NCI-H2081 (cell line): Measurements from ENCODE around the gene MIP.
"Not testable (repeated sequence)": the region's sequence is repeated elsewhere in the genome, so short reads cannot be mapped to it uniquely, and the experiment has no call there.

Experiments used
- DNase-seq, 2 experiments: peaks; one replicate each; lab custom pipeline; 2025; lab: John Stamatoyannopoulos, UW

Gene MIP

DNA sequence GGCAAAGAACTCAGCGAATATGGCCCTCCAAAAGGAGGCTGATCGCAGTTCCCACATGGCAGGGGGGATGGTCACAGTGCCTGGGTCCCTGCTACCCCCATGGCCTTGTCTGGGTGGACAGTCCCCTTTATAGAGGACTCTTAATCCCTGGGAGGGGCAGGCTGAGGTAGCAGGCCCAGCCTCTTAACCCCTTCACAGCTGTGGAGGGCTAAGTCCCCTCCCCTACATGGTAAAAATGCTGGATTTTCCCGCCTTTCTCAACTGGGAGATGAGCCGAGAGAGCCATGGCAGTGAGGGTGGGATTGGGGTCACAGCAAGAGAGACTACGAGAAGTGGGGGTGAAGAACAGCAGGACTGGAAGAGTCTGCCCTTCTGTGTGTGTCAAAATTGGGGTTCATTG lies at the start of gene MIP:
MIP (minus strand) TSS at position 101 of the 400 bp plus-strand sequence; CDS start at position 57, 44 bp downstream.
- no peak for DNase-seq

DNA sequence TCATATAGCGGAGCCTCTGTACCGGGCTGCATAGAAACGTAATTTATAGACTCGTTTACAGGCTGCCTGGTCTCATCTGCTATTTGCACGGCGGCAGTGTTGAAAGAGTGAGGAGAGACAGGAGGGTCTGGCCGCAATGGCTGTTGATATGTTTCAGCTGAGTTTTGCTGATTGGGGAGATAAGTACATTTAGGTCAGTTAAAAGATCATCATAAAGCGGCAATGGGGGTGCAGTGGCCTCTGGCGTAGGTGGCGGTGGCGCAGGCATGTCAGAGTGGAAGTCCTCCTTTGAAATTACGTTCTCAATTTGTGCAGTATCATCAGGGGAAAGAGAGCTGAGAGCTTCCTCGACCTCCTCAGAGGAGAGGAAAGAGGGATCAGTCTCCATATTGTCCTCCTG lies 45.4 kb upstream of the MIP start:
- not testable (repeated sequence) for DNase-seq

DNA sequence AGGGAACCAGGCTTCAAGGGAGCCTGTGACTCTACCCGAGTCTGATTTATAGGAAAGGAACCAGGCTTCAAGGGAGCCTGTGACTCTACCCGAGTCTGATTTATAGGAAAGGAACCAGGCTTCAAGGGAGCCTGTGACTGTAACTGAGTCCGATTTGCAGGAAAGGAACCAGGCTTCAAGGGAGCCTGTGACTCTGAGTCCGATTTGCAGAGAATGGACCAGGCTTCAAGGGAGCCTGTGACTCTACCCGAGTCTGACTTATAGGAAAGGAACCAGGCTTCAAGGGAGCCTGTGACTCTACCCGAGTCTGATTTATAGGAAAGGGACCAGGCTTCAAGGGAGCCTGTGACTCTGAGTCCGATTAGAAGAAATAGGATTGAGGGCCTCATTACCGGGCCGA lies 45.0 kb upstream of the MIP start:
- not testable (repeated sequence) for DNase-seq

DNA sequence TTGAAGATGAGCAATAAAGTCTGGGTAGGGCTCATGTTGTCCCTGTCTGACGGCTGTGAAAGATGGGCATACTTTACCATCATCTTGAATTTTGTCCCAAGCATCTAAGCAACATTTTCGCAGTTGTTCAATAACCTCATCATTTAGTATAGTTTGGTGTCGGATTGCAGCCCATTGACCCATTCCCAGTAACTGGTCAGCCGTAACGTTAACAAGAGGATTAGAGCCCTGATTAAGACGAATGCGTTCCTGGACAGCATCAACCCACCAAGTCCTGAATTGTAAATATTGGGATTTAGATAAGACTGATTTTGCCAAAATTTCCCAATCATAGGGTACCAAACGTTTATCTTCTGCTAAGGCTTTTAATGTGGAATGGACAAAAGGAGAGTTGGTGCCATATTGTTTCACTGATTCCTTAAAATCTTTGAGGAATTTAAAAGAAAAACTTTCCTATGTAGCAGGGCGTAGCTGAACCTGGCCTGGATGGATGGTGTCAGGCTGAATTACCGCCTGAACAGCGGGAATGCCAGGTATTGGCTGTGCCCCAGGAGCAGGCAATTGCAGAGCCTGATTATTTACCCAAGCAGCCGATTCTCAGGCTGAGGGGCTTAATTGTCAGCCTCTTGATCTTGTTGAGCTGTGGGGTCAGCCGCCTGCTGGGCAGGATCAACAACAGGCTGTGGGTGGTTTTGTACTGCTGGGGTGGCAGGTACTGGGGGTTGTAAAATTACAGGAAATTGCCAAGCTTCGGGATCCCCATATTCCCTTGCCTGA lies 43.9 kb upstream of the MIP start:
- peak; percentile 54 to 84 for DNase-seq

DNA sequence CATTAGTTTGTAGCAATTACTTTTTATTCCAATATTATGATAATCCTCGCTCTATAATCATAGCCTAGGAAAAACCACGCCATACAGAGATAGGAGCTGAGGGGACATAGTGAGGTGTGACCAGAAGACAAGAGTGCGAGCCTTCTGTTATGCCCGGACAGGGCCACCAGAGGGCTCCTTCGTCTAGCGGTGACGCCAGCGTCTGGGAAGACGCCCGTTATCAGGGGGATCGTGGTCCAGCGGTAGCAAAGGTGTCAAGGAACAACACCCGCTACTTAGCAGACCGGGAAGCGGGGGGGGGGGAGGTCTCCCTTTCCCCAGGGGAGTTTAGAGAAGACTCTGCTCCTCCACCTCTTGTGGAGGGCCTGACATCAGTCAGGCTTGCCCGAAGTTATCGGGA lies 42.2 kb upstream of the MIP start:
- peak in 1 of 2 experiments; percentile 27 for DNase-seq

DNA sequence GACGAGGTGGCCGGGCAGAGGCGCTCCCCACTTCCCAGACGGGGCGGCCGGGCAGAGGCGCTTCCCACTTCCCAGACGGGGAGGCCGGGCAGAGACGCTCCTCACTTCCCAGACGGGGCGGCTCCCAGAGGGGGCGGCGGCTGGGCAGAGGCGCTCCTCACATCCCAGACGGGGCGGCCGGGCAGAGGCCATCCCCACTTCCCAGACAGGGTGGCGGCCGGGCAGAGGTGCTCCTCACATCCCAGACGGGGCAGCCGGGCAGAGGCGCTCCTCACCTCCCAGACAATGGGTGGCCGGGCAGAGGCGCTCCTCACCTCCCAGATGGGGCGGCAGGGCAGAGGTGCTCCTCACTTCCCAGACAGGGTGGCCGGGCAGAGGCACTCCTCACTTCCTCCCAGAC lies 40.0 kb upstream of the MIP start:
- DNase-seq: not testable (repeated sequence)

DNA sequence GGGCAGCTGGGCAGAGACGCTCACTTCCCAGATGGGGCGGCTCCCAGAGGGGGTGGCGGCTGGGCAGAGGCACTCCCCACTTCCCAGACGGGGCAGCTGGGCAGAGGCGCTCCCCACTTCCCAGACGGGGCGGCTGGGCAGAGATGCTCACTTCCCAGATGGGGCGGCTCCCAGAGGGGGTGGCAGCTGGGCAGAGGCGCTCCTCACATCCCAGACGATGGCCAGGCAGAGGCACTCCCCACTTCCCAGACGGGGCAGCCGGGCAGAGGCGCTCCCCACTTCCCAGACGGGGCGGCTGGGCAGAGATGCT lies 39.6 kb upstream of the MIP start:
- DNase-seq: not testable (repeated sequence)

DNA sequence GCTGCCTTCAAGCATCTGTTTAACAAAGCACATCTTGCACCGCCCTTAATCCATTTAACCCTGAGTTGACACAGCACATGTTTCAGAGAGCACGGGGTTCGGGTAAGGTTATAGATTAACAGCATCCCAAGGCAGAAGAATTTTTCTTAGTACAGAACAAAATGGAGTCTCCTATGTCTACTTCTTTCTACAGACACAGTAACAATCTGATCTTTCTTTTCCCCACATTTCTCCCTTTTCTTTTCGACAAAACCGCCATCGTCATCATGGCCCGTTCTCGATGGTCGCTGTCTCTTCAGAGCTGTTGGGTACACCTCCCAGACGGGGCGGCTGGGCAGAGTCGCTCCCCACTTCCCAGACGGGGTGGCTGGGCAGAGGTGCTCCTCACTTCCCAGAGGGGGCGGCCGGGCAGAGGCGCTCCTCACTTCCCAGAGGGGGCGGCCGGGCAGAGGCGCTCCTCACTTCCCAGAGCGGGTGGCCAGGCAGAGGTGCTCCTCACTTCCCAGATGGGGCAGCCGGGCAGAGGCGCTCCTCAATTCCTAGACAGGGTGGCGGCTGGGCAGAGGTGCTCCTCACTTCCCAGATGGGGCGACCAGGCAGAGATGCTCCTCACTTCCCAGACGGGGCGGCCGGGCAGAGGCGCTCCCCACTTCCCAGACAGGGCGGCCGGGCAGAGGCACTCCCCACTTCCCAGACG lies 39.1 kb upstream of the MIP start:
- not testable (repeated sequence) for DNase-seq

DNA sequence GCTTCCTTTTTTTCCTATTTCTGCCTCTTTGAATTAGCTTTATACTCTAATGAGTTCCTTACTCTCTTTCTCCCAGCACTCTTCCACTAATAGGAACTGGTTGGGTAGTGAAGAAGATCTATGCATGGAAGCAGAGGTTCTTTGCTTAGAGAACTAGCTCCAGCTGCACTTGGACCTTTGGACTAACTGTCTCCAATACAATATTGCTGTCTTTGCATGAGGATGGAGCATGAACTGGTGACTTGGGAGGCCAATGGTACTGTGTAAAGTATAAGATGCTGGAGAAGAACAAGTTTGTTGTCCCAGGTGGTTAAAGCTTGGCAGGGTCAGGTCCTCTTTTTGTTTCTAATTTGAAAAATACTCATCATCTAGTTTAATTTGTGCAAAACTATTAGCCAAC lies 35.9 kb upstream of the MIP start:
- no peak for DNase-seq

DNA sequence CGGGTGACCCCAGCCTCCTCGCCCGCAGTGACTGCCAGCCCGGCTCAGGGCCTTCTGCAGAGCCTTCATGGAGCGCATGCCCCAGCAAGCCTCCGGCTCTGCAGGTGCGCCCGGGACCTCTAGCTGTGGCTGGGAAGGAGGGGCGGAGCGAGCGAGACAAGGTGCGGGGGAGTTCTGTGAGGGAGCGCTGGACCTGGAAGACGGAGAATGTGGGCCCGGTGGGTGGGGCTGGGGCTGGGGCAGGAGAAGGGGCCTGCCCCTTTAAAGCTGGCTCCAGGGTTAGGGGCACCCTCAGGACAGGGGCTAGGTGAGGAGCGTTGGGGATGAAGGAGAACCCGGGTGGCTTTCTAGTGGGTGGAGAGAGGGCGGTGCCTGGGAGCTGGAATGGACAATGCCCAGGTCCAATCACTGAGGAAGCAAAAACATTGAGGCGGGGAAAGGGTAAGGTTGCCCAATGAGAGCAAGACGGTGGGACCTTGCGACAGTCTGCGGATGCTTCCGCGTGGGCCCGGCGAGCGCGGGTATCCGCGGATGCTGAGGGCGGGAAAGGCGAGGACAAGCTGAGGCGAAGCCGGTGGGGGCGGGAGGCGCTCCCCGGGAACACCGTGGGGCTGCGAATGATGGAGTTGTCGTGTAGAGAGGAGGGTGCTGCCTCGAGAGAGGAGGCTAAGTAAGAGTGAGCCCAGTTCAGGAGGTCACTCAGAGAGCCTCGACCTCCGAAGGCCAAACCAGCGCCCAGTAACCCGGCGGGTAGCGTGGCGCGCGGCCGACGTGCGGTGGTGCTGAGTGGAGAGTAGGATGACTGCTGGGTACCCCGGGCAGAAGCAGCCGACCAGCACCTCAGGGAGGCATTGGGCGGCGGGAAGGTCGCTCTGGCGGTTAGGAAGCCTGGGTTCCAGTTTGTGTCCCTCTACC lies 33.8 kb upstream of the MIP start, which contains the start of gene GLS2:
GLS2 (minus strand) TSS at position 121 of the 915 bp plus-strand sequence; CDS start at position 78, 43 bp downstream.
- DNase-seq: peak; percentile 85 to 91

DNA sequence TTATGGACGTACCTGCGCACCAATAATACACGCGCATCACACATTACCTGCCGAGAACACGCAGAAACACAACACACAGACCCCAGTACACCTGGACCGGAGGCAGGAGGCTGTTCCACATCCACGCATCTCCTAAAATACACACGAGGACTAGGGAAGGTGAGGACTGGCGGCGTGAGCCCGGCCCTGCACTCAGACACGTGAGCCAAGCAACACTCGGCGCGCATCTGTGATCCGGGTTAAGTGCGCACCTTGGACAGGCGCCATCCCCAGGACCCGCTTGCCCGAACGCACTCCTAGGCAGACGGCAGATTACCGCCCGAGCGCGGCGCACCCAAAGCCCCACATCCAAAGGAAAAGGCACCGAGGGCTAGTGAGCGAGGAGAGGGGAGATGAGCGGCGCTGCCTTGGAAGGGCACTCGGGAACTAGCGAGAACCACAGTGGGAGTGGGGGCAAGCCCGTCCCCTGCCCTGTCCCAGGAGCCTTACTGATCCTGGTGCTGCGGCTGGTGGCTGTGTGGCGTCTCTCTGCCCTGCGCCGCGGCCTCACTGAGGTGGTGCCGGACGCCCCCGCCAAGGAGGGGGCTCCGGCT lies 33.1 kb upstream of the MIP start:
- DNase-seq: peak; percentile 56 to 72

DNA sequence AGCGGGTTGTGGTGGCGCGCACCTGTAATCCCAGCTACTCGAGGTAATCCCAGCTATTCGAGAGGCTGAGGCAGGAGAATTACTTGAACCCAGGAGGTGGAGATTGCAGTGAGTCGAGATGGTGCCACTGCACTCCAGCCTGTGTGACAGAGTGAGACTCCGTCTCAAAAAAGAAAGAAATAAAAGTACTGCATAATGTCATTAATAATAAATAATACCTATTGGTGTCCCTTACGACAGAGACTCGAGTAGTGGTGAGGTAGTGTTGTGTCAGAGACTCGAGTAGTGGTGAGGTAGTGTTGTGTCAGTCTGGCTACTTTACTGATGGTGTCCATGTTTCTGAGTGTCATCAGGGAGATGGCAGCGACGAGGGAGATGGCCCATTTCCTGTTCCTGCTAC lies 32.2 kb upstream of the MIP start:
- DNase-seq: no peak

DNA sequence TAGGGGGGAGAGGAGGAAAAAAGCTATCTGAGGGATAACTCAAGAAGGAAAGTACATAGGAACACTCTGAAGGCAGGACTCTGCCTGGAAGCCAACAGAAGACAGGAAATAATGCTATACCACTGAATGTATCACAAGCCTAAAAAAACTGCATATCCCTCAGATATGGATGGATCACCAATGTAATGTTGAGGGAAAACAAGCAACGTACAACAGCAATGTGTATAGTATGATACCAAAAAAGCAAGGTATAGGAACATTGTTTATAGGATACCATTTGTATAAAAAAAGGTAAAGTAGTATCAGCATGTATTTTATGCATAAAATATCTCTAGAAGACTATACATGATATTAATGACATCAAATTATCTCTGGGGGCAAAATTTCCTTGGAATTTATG lies 30.1 kb upstream of the MIP start:
- DNase-seq: no peak

DNA sequence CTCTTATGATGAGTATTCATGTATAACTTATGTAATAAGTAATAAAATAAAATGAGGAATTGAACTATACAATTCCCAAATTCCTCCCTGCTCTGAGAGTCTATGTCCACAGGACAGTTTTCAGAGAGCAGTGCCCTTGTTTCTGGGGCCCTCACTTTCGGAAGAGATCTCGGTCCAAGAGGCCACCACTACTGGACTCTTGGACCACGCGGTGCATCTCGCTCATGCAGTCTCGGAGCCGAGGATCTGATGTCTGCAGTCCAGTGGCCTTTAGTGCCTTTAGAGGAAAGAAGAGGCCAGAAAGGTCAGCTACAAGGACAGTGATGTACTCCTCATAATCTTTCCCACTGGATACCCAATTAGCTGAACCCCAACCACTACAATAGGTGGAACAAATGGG lies 25.2 kb upstream of the MIP start:
- no peak for DNase-seq

DNA sequence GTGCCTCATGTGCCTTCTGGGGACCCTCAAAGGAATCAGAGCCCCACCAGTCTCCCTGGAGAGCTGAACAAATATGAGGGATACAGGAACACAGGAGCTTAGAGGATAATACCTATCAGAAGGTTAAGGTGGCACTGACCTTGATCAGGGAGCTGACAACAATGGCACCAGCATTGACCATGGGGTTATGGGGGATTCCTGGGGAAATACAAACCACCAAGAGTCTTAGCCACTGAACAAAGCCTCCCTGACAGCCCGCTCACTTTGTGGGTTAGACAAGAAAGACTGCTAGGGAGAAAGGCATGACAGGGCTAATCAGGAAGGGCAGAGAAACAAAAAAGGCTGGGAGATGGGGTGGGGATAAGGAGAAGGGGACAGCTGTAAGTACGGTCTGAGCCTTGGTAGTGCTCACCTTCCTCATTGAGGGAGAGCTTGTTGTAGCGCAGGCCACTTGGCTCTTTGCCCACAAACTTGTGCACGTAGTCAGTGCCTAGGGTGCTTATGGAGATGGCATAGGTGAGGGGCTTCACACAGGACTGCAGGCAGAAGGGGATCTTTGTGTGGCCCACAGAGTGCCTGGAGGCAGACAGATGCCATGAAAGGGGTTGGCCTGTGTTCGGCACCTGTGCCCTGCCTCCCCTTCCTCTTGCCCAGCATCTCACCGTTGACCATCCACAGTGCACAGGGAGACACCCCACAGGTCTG lies 23.2 kb upstream of the MIP start:
- no peak for DNase-seq

DNA sequence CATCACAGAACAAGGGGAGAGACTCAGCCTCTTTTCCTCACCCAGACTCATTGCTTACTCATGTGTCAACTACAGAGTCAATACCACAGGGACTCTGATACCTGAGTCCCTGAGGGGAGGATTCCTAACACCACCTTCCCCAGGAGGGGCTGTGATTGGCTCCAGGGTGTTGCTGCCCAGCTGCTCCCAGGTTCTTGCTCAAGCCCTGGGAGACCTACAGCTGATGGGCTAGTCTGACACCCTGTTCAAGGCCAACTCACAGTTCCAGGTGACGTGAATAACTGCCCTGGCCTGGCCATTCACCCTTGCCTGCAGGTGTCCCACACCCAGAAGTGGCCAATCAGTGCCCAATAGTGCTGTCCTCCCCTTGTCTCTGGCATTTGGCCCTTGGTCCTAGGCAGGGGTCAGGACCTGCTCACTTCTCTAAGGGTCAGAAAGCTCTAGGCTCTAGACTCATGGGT lies 22.5 kb upstream of the MIP start:
- no peak for DNase-seq

DNA sequence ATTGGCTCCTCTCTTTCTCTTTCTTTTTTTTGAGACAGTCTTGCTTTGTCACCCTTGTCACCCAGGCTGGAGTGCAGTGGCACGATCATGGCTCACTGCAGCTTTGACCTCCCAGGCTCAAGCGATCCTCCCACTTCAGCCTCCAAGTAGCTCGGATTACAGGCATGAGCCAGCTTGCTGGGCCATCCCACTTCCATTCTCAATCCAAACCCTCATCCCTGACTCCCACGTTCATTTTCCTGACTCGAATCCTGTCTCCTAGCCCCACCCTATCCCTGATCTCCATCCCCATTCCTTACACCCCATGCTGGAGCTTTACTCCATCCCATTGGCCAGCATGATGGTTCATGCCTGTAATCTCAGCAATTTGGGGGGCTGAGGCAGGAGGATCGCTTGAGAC lies 21.7 kb upstream of the MIP start:
- no peak for DNase-seq

DNA sequence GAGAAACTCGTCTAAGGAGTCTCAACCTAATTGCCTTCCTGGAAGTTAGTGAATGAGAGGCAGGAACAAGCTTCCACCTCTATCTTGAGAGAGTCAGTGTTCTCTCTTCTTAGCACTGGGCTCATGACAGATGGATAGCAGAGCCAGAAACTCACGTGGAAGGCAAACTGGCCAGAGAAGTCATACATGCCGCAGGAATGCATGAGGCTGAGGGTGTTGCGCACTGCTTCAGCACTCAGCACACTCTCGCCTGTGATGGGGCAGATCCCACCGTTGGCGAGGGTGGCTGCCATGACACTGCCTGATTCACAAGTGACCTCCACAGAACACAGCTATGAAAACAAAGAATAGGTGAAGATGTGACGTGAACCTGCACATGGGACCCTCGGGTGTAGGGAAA lies 19.9 kb upstream of the MIP start:
- DNase-seq: no peak

DNA sequence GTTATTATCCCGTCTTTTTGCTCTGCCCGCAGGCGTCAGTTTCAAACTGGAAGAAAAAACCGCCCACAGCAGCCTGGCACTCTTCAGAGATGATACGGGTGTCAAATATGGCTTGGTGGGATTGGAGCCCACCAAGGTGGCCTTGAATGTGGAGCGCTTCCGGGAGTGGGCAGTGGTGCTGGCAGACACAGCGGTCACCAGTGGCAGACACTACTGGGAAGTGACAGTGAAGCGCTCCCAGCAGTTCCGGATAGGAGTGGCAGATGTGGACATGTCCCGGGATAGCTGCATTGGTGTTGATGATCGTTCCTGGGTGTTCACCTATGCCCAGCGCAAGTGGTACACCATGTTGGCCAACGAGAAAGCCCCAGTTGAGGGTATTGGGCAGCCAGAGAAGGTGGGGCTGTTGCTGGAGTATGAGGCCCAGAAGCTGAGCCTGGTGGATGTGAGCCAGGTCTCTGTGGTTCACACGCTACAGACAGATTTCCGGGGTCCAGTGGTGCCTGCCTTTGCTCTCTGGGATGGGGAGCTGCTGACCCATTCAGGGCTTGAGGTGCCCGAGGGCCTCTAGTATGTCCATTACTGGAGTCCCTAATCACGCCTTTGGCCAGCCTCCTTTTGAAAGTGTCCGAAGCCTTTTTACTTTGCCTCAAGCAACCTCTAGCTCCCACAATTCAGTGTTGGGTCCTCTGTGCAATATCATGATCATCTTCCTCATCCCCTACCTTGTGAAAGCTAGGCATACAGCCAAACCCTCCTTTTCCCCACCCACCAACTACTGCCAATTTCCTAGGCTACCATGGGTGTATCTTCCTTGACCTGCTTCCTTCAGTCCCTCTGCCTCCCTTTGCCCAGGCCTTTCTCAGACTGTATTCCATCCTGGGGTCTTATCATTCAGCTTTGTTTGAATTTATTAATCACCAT lies 14.8 kb upstream of the MIP start:
- peak in 1 of 2 experiments; percentile 30 for DNase-seq
